ENCODE results near the gene ANKS1B.
"Not testable (repeated sequence)": the region's sequence is repeated elsewhere in the genome, so short reads cannot be mapped to it uniquely, and the experiment has no call there.

Gene ANKS1B

GRCh38 chr12:98974767-98975381 lies 1009.9 kb downstream of the ANKS1B start:
- no peak for DNase-seq

- no peak for DNase-seq
These were observed 1011.3 kb downstream of the ANKS1B start for GRCh38 chr12:98973395-98973794.

GRCh38 chr12:98970950-98971349 lies 1013.8 kb downstream of the ANKS1B start:
- DNase-seq = no peak

- no peak for DNase-seq
These were observed 1014.5 kb downstream of the ANKS1B start for GRCh38 chr12:98970210-98970609.

GRCh38 chr12:98968896-98969295 lies 1015.8 kb downstream of the ANKS1B start:
- DNase-seq = no peak

GRCh38 chr12:98957135-98957534 lies 1027.6 kb downstream of the ANKS1B start:
- not testable (repeated sequence) for DNase-seq

GRCh38 chr12:98955284-98955683 lies 1029.5 kb downstream of the ANKS1B start:
- DNase-seq = no peak

GRCh38 chr12:98954506-98954905 lies 1030.2 kb downstream of the ANKS1B start:
- DNase-seq = no peak

- no peak for DNase-seq
These were observed 1033.3 kb downstream of the ANKS1B start for GRCh38 chr12:98951406-98951805.

- no peak for DNase-seq
These were observed 1036.3 kb downstream of the ANKS1B start for GRCh38 chr12:98948343-98948949.

GRCh38 chr12:98945864-98946263 lies 1038.9 kb downstream of the ANKS1B start:
- no peak for DNase-seq

- DNase-seq = no peak
These were observed 1044.8 kb downstream of the ANKS1B start for GRCh38 chr12:98939926-98940325.

- DNase-seq = no peak
These were observed 1045.4 kb downstream of the ANKS1B start for GRCh38 chr12:98939350-98939749.

- no peak for DNase-seq
These were observed 1048.9 kb downstream of the ANKS1B start for GRCh38 chr12:98935847-98936246.

- no peak for DNase-seq
These were observed 1061.9 kb downstream of the ANKS1B start for GRCh38 chr12:98922871-98923270.

- no peak for DNase-seq
These were observed 1066.4 kb downstream of the ANKS1B start for GRCh38 chr12:98918176-98918863.

GRCh38 chr12:98916106-98916505 lies 1068.6 kb downstream of the ANKS1B start:
- no peak for DNase-seq

GRCh38 chr12:98912401-98912974 lies 1072.2 kb downstream of the ANKS1B start:
- DNase-seq = no peak

- no peak for DNase-seq
These were observed 1073.3 kb downstream of the ANKS1B start for GRCh38 chr12:98911396-98911795.

GRCh38 chr12:98909746-98910145 lies 1075.0 kb downstream of the ANKS1B start:
- DNase-seq = no peak

- DNase-seq = no peak
These were observed 1075.9 kb downstream of the ANKS1B start for GRCh38 chr12:98908866-98909265.

GRCh38 chr12:98903875-98904274 lies 1080.9 kb downstream of the ANKS1B start:
- DNase-seq = no peak

GRCh38 chr12:98901189-98901588 lies 1083.5 kb downstream of the ANKS1B start:
- no peak for DNase-seq

- DNase-seq = no peak
These were observed 1087.8 kb downstream of the ANKS1B start for GRCh38 chr12:98896938-98897337.

All from SIG-M5 (cell line).